ENCODE measurements around the gene DCAF11. TPM values are rescaled to one million over a fixed set of nuclear protein-coding genes. Genes with fewer than 3 reads are reported as not detected.

The DCAF11 gene
- total and polyA plus RNA-seq, 2 of the 13 experiments (the other 11 are each of a cell fraction or from before 2014, with no cell fraction given) = 150 to 257 TPM

- TF ChIP-seq FLYWCH1 (CRISPR knock-in tag; IDR thresholded peaks at IDR 0.05) (no peak), SRSF4 (IDR thresholded peaks at IDR 0.05; ENCODE audit: low read depth, low read length, poor library complexity, severe bottlenecking) (no peak), ZNF713 (CRISPR knock-in tag; IDR thresholded peaks at IDR 0.05) (peak; percentile 100), MBD4 (IDR thresholded peaks at IDR 0.05; ENCODE audit: borderline replicate concordance, low read length) (no peak), POLR2G (IDR thresholded peaks at IDR 0.05; ENCODE audit: low read depth, low read length) (peak; percentile 96), TRAFD1 (CRISPR knock-in tag; IDR thresholded peaks at IDR 0.05; ENCODE audit: borderline replicate concordance) (peak; percentile 91), ZNF740 (CRISPR knock-in tag; IDR thresholded peaks at IDR 0.05) (peak; percentile 91), HOXA3 (CRISPR knock-in tag; IDR thresholded peaks at IDR 0.05) (peak; percentile 70), STAT5B (CRISPR knock-in tag; IDR thresholded peaks at IDR 0.05) (0 out of 2 replicates have a peak, but pooled peaks have one; percentile 14), USF2 (IDR thresholded peaks at IDR 0.05; ENCODE audit: low read depth, low read length) (peak; percentile 86), USF2 (CRISPR knock-in tag; IDR thresholded peaks at IDR 0.05; ENCODE audit: borderline replicate concordance) (no peak), ZNF883 (CRISPR knock-in tag; IDR thresholded peaks at IDR 0.05; ENCODE audit: not compliant biosample characterization) (peak; percentile 91), NCOA2 (CRISPR knock-in tag; IDR thresholded peaks at IDR 0.05) (peak; percentile 54), ZNF878 (CRISPR knock-in tag; IDR thresholded peaks at IDR 0.05) (no peak), ZNF317 (CRISPR knock-in tag; IDR thresholded peaks at IDR 0.05) (peak; percentile 95), ZNF607 (CRISPR knock-in tag; IDR thresholded peaks at IDR 0.05; ENCODE audit: borderline replicate concordance) (no peak), CHD2 (IDR thresholded peaks at IDR 0.05; ENCODE audit: low read depth, low read length) (no peak), FOSL2 (CRISPR knock-in tag; IDR thresholded peaks at IDR 0.05) (peak; percentile 24; the same call in 1 of the 2 replicates), ZSCAN21 (CRISPR knock-in tag; IDR thresholded peaks at IDR 0.05; ENCODE audit: borderline replicate concordance) (peak; percentile 99), ELK4 (CRISPR knock-in tag; IDR thresholded peaks at IDR 0.05; ENCODE audit: borderline replicate concordance) (no peak; the same call in 1 of the 2 replicates), ZNF576 (CRISPR knock-in tag; IDR thresholded peaks at IDR 0.05) (peak; percentile 91; the same call in 1 of the 2 replicates), PLRG1 (conservative IDR thresholded peaks at IDR 0.05) (no peak)
- TF ChIP-seq, protein P1, sequence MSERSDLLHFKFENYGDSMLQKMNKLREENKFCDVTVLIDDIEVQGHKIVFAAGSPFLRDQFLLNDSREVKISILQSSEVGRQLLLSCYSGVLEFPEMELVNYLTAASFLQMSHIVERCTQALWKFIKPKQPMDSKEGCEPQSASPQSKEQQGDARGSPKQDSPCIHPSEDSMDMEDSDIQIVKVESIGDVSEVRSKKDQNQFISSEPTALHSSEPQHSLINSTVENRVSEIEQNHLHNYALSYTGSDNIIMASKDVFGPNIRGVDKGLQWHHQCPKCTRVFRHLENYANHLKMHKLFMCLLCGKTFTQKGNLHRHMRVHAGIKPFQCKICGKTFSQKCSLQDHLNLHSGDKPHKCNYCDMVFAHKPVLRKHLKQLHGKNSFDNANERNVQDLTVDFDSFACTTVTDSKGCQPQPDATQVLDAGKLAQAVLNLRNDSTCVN (CRISPR knock-in tag; IDR thresholded peaks at IDR 0.05; ENCODE audit: borderline replicate concordance) = peak; percentile 67; the same call in 1 of the 2 replicates
These were observed 26.7 kb downstream of the DCAF11 start, which contains the start of gene EMC9 (continued) for GRCh38 chr14:24141097-24141880.
